Colon (tissue), 2 donors: ENCODE measurements around the gene ADAD1.

Source experiments
- FAIRE-seq: peaks from 2 replicates; lab custom pipeline; 2012; peaks lifted over from hg19 to GRCh38; lab: Jason Lieb, UNC
- donor health status: control.
- donor health status: control.

Gene ADAD1

DNA sequence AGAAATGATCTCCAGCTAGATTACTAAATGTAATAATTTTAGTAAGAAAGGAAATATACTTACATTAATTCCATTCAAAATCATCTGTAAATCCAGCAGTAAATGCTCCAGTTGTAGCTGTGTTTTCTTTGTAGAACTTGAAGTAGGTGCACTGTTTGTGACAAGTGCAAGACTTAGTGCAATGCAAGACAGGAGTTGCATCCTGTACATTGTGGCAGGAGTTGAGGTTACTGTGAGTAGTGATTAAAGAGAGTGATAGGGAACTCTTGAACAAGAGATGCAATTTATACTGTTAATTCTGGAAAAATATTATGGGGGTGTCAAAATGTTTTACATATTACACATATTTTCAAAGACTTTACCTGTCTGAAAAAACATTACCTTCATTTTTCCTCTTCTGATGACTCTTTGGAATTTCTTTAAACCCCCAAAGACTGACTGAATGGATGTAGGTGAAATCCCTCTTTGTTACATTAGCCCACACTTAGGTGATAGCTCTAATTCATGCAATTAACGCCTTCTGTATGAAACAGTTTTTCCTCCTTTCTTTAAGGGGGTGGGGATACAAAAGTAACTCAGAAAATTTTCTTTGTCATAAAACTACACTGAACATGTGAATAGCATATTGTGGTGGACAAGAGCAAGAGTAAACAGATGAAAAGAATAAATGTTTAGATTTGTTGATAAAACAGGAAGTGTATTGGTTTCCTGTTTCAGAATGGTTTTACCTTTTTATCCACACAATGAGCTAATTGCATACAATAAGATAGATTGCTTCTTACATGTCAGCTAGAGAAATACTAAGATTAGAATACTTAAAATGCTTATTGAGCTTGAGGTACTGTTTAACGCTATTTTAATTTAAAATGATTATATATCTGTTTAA lies 77.7 kb downstream of the ADAD1 start, which contains the start of gene IL2:
Gene IL2 (minus strand): TSS at position 495 of the 886 bp plus-strand sequence. CDS start 285 bp downstream, at position 210.
- no peak for FAIRE-seq

- FAIRE-seq: no peak
Observed at GRCh38 chr4:122458625-122459024, 79.8 kb downstream of the ADAD1 start.

DNA sequence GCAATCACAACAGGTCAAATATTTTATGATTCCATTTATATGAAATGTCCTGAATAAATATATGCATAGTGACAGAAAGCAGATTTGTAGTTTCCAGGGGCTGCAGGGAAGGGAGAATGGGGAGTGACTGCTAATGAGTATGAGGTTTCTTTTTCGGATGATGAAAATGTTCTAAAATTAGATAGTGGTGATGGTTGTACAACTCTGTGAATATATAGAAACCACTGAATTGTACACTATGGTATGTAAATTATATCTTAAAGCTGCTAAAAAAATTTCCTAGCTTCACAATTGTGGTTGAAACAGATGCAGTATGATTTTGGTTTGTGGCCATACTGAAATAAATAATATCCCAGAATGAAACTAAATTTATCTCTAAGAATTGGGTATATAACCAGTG lies 90.6 kb downstream of the ADAD1 start:
- FAIRE-seq: no peak

DNA sequence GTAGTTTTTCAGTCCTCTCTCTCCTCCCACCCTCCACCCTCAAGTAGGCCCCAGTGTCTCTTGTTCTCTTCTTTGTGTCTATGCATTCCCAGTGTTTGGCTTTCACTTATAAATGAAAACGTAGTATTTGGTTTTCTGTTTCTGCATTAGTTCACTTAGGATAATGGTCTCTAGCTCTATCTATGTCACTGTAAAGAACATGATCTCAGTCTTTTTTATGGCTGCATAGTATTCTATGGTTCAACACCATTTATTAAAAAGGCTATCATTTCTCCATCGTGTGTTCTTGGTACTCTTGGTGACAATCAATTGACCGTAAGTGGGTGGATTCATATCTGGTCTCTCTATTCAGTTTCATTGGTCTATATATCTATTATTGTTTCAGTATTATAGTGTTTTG lies 96.4 kb downstream of the ADAD1 start:
- no peak for FAIRE-seq

DNA sequence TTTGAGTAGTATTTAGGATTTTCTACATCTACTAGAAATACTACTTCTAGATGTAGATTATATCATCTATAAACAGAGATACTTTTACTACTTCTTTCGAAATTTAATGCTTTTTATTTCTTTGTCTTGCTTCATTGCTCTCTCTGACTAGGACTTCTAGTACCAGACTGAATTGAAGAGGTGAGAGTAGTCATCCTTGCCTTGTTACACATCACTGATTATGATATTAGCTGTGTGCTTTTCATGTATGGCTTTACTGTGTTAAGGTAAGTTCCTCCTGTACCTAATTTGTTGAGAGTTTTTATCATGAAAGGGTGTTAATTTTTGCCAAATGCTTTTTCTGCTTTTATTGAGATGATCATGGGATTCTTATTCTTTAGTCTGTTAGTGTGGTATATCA lies 97.3 kb downstream of the ADAD1 start:
- no peak for FAIRE-seq

DNA sequence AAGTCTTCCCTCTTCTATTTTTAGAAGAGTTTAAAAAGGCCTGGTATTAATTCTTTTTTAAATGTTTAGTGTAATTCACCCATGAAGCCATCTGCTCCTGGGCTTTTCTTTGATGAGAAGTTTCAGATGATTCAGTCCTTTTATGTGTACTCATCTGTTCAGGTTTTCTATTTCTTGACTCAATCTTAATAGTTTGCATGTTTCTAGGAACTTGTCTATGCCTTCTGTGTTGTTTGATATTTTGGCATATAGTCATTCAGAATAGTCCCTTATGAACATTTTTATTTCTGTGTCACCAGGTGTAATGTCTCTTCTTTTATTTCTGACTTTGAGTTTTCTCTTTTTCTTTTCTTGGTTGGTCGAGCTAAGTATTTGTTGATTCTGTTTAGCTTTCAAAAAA lies 97.9 kb downstream of the ADAD1 start:
- FAIRE-seq: no peak
